NCI-H345 treated with DMSO at 0.1 percent for 48 hours (cell line): Measurements from ENCODE around the gene LRRC47.
"Not testable (repeated sequence)": the region's sequence is repeated elsewhere in the genome, so short reads cannot be mapped to it uniquely, and the experiment has no call there.

Experiments used
- DNase-seq: peaks from one replicate; lab custom pipeline; 2025; ENCODE audit not compliant: unreplicated experiment; lab: John Stamatoyannopoulos, UW

LRRC47 gene

DNA sequence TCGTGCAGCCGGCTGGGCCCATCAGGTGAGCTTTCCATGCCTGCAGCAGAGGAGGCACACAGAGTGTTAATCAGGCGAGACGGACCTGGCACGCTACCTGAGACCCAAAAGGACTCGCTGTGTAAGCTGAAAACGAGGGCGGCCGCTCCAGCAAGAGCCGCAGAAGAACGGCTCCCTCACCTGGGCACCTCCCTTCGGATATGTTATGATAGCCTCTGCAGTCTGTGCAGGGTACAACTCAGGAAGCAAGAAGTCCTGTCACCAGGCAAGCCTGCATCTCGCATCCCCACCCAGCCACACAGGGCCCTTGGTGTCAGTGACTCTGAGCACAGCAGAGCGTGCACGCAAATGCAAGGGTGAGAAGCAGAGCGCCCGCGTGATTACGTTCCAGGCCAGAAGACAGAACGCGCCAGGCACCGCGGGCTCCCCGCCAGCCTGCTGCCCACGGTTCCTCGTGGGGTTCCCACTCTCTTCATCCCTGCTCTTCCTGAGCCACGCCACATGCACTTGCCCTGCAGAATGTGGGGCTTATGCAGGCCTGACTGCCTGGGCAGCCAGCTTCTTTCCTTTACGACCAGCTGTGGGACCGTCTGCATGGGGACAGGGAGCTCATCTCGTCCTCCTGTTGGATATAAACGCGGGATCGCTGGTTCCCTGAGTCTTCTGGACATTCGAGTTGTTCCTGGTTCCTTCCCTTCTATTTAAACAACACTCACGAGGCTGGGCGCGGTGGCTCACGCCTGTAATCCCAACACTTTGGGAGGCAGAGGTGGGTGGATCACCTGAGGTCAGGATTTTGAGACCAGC is 20.2 kb upstream of the LRRC47 start:
- DNase-seq = no peak

GRCh38 chr1:3814771-3815561 is 18.7 kb upstream of the LRRC47 start:
- no peak for DNase-seq

DNA sequence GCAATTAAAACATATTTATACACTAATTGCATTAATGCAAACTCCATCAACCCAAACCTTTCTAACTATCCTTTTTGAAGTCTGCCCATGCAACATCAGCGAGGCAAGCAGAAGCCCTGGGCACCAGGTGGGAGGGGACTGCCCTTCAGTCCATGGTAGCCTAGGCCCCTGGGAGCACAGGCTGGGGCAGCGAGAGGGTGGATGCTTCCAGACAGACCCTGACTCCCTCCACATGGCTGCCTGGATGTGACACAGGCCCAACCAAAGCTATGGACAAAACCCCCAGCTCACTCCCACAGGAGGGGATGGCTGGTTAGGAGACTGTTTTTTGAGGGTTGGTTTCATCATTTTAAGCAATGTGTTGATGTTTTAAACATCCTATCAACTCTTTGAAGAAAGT is 17.8 kb upstream of the LRRC47 start:
- DNase-seq = no peak

- DNase-seq = no peak
Measured at GRCh38 chr1:3811595-3811911, 15.3 kb upstream of the LRRC47 start.

DNA sequence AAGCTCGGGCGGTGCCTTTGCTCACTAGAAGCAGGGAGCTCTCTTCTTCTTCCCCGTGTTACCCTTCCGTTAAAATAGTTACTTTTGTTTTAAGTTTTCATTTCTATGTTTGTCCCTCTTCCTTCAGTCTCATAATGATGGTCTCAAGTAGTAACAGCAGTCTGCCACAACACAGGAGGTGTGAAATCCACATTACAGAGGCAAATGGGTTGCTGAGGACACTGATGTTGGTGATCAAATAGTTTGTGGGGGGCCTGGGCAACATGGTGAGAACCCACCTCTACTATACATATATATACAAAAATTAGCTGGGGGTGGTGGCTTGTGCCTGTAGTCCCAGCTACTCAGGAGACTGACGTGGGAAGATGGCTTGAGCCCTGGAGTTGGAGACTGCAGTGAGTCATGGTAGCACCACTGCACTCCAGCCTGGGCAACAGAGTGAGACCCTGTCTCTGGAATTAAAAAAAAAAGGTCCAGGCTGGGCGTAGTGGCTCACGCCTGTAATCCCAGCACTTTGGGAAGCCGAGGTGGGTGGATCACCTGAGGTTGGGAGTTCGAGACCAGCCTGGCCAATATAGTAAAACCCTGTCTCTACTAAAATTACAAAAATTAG is 14.0 kb upstream of the LRRC47 start:
- not testable (repeated sequence) for DNase-seq

- no peak for DNase-seq
Measured at GRCh38 chr1:3809680-3810079, 13.4 kb upstream of the LRRC47 start.

- DNase-seq = no peak
Measured at GRCh38 chr1:3807769-3808168, 11.5 kb upstream of the LRRC47 start.

DNA sequence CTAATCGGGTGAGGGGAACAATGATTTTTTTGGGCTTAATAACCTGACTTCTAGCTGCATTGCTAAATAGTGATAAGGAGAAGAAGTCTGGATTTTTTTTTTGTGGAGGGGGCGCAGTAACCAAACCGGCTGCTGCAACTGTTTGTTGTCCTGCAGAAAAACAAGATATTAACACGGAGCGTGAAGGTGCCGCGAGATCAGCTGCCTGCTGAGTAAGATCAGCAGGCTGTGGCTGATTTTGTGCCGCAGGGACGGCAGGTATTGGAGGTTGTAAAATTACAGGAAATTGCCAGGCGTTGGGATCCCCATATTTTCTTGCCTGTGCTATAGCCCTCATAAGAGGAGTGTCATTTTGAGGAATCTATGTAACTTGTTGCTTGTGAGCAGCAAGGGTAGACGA is 8.7 kb upstream of the LRRC47 start:
- no peak for DNase-seq

DNA sequence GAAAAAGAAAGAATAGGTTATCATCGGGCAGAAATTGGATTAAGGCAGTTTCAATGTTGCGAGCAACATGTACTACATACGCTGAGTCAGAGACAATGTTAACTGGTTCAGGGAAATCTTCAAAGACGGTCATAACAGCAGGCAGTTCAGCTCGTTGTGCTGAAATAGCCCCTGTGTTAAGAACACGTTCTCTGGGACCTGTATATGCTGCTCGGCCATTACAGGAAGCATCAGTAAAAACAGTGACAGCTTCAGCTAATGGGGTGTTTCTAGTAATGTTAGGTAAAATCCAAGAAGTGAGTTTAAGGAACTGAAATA is 8.3 kb upstream of the LRRC47 start:
- not testable (repeated sequence) for DNase-seq

DNA sequence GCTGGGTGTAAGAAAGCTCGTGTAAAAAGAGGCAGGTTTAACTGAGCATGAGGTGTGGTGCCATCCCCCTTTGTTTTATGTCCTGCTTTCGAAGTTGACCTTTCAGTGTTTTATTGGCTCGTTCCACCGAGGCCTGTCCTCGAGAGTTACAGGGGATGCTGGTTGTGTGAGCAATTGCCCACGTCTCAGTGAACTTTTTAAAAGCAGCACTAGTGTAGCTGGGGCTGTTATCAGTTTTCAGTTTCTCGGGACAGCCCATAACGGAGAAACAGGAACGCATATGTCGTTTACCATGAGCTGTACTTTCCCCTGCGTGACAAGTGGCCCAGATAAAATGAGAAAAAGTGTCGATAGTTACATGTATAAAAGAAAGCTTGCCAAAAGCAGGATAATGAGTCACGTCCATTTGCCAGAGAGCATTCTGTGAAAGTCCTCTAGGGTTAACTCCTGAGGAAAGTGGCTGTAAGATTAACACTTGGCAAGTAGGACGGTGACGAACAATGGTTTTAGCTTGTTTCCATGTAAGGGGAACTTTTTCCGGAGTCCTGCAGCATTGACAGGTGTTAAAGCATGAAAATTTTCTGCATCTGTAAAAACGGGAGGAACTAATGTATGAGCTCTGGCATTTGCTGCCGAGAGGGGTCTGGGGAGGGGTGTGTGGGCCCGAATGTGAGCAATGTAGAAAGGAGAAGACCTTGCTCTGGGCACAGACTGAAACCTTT is 7.8 kb upstream of the LRRC47 start:
- DNase-seq = no peak

- not testable (repeated sequence) for DNase-seq
Measured at GRCh38 chr1:3800795-3801194, 4.5 kb upstream of the LRRC47 start.

- DNase-seq = no peak
Measured at GRCh38 chr1:3799976-3800685, 3.8 kb upstream of the LRRC47 start.

- DNase-seq = no peak
Measured at GRCh38 chr1:3795453-3796214, 664 bp downstream of the LRRC47 start.

DNA sequence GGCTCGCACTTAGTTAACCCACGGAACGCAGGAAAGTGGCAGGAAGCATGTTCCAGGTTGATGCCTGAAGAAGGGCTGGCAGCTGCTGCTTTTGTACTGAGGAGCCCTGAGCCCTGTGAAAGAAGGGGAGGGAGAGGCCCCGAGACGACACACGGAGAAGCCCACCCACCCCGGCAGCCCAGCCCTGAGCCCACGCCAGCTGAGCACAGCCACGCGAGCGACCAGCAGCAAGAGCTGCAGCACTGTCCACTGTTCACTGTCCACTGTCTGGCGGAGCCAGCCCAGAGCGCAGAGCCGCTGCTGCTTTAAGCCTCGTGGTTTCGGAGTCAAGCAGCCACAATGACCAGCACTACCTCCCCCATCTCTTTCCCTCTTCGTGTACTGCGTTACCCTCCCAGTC is 5.3 kb downstream of the LRRC47 start:
- DNase-seq = no peak

DNA sequence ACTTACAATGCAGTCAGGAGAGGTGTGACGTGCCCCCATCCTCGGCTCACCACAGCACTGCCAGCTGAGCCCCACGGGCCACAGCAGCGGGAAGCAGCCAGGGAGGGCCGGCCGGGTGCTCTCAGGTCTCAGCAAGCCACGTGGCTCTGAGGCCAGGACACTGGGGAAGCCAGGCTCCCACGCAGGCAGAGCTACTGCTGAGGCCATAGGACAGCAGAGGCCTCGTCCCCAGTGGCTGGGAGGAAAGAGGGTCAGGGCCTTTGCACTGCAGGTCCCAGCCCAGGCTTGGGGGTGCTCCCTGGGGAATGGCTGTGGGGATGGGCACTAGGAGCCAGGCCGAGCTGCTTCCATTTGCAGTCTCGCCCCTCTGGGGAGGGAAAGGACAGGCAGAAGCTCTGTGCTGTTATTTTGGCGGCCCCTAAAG is 5.8 kb downstream of the LRRC47 start:
- no peak for DNase-seq

- DNase-seq = no peak
Measured at GRCh38 chr1:3789421-3790300, 6.6 kb downstream of the LRRC47 start.

DNA sequence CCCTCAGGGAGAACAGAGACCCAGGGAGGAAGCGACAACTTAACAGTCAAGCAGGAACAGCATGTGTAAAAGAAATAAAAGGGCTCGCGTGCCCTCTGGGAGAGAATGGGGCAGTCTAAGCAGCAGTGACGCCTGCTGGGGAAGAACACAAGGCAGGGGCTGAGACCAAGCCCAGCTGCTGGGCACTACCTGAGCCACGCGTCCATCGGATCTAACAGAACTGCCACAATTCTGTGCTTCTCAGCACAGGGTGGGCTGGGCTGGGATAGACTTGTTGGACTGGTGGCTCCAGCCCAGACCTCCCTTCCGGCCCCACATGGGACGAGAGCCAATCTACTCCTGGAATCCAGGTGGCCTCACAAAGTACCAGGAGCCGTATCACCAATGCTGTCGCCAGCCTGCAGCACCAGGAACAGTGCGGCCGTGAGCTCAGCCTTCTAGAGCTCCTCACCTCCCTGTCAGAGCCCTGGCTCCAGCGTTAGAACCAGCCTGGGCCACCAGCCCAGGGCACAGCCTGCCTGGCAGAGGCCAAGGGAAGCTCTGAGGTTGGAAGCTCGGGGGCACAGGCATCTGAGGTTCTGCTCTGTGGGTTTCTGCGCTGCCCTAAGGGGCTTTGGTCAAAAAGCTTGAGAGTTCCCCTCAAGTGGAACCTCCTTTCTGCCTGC is 7.4 kb downstream of the LRRC47 start:
- DNase-seq = no peak

DNA sequence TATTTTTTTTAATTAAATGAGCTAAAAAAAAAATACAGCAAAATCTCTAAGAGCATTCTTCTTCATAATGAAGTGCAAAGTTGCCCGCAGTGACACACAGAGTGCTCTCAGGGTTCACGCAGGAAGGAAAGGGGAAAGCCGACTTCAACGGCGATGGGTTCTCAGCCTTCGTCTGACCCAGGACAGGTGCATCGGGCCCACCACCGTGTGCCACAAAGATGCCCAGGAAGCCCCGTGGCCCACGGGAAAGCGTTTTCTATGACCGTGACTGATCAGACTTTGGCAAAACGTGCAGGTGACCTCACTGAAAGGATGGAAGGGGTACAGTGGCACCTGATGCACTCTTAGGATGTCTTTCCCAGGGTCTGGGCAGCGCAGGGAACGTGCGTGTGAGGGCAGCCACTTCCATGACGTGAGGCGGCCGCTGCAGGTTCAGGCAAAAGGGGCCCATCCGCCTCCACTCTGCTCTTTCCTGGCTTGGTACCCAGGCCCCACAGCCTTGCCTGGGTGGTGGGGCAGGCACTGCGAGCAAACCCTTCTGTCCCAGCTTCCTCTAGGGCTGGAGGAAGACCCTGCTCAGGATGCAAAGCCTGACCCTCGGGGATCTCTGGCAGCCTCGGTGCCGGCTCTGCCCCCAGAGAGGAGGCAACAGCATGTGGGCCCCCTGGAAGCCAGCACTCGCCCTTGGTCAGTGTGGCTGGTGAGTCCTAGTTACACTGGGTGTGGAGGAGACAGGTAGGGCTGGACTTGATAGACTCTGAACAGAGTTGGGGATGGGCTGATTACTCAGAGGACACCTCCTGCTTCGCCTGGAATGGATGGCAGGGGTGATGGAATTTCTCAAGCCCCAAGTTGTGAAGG is 8.3 kb downstream of the LRRC47 start:
- no peak for DNase-seq
